ENCODE results near the gene RGS6.

- TF ChIP-seq EZH2phosphoT487 (IDR thresholded peaks at IDR 0.05; ENCODE audit: insufficient read depth, low read depth) (no peak), EZH2 (IDR thresholded peaks at IDR 0.05; ENCODE audit: insufficient read depth, poor library complexity, severe bottlenecking) (no peak)
These were observed 659.2 kb downstream of the RGS6 start for GRCh38 chr14:72591391-72591790.
